Right renal pelvis (tissue), 4 donors: Measurements from ENCODE around the gene CAMK1G. TPM values are rescaled to one million over a fixed set of nuclear protein-coding genes. Genes with fewer than 3 reads are reported as not detected.

Experiments
- DNase-seq, 4 donors: peaks; one replicate each; pipeline ENCODE4 v3.0.0-alpha.2; 2013; ENCODE audit warnings: low read depth in 4 of 4, low spot score in 3 of 4, missing footprints in 1 of 4
- polyA plus RNA-seq, 4 donors: library from polyadenylated mRNA; unstranded; fragments of 120-200 nt; gene quantifications; one replicate each; pipeline ENCODE4 v1.2.1, GENCODE V29; 2013; ENCODE audit not compliant: insufficient read length in 4 of 4

CAMK1G gene
- polyA plus RNA-seq, 4 donors = 5.4 to 6.6 (median 6.2) TPM

- DNase-seq = no peak
Measured at GRCh38 chr1:209633335-209633997, 50.0 kb downstream of the CAMK1G start.

GRCh38 chr1:209634005-209634737 is 50.7 kb downstream of the CAMK1G start:
- no peak for DNase-seq

- DNase-seq = no peak
Measured at GRCh38 chr1:209635850-209636249, 52.3 kb downstream of the CAMK1G start.

- peak in 3 of 4 donors; percentile 65 to 77 (median 68) for DNase-seq
Measured at GRCh38 chr1:209641832-209642172, 58.3 kb downstream of the CAMK1G start.

- DNase-seq = no peak
Measured at GRCh38 chr1:209642816-209643215, 59.3 kb downstream of the CAMK1G start.

- no peak for DNase-seq
Measured at GRCh38 chr1:209643285-209644020, 59.9 kb downstream of the CAMK1G start.

GRCh38 chr1:209645574-209646452 is 62.3 kb downstream of the CAMK1G start:
- DNase-seq = no peak

- DNase-seq = no peak
Measured at GRCh38 chr1:209646558-209646957, 63.0 kb downstream of the CAMK1G start.

GRCh38 chr1:209647156-209647555 is 63.6 kb downstream of the CAMK1G start:
- DNase-seq = no peak

- DNase-seq = no peak
Measured at GRCh38 chr1:209648346-209648745, 64.8 kb downstream of the CAMK1G start.

- DNase-seq = no peak
Measured at GRCh38 chr1:209648931-209649776, 65.6 kb downstream of the CAMK1G start.

GRCh38 chr1:209650454-209650853 is 66.9 kb downstream of the CAMK1G start:
- DNase-seq = no peak

- DNase-seq = no peak
Measured at GRCh38 chr1:209651138-209651587, 67.6 kb downstream of the CAMK1G start.

- no peak for DNase-seq
Measured at GRCh38 chr1:209652121-209652735, 68.7 kb downstream of the CAMK1G start, which contains the start of gene LAMB3. TSS of gene LAMB3 (minus strand) at chr1:209652425. CDS start at chr1:209650944, 1,481 bp downstream.

GRCh38 chr1:209652873-209653401 is 69.4 kb downstream of the CAMK1G start:
- DNase-seq = peak in 2 of 4 donors; percentile 47 to 48

GRCh38 chr1:209653915-209654351 is 70.4 kb downstream of the CAMK1G start:
- DNase-seq = no peak

GRCh38 chr1:209655411-209656231 is 72.1 kb downstream of the CAMK1G start:
- no peak for DNase-seq
